GM10248 (cell line): ENCODE data around the gene CHKA.

ENCODE experiments used
- CTCF ChIA-PET: fragments of 300-600 bp; sonication (Branson Sonifier 250); formaldehyde crosslinking; extraction: SDS; loops from one replicate; lab custom pipeline; 2021; ENCODE audit warnings: antibody characterized with exemption; lab: Yijun Ruan, JAX
- POLR2A ChIA-PET: fragments of 350-650 bp; sonication (Branson Sonifier 250); formaldehyde crosslinking; extraction: SDS; loops from one replicate; lab custom pipeline; 2020; ENCODE audit warnings: antibody characterized with exemption; lab: Yijun Ruan, JAX
- DNase-seq: peaks from one replicate; pipeline ENCODE4 v3.0.0; 2012; ENCODE audit errors: extremely low spot score
- CTCF ChIP-seq: IDR thresholded peaks from 2 replicates; pipeline ENCODE4 v1.5.1; 2012; ENCODE audit warnings: mild to moderate bottlenecking, low read depth; ENCODE audit errors: extremely low read depth, missing control alignments, control extremely low read depth

CHKA gene

GRCh38 chr11:68042219-68043028 is 78.8 kb downstream of the CHKA start:
- CTCF ChIA-PET, result interaction anchor here (1.3 to 2.7 kb wide), 4 partner anchors 9 to 167 kb away, joined by 4 to 13 read pairs (median 4); partner anchors contain the start of gene NDUFS8
- POLR2A ChIA-PET, result interaction anchor here (0.6 to 1.0 kb wide), 3 partner anchors 11 to 555 kb away, joined by 3 to 5 read pairs (median 4); no protein-coding TSS in a partner anchor
- DNase-seq, result no peak
- no peak for TF ChIP-seq CTCF

- ChIA-PET POLR2A (interaction anchor here (0.6 to 1.0 kb wide), 3 partner anchors 11 to 554 kb away, joined by 3 to 5 read pairs (median 4); no protein-coding TSS in a partner anchor), CTCF (interaction anchor here (1.3 to 2.7 kb wide), 4 partner anchors 10 to 167 kb away, joined by 4 to 13 read pairs (median 4); partner anchors contain the start of gene NDUFS8)
- TF ChIP-seq CTCF, result no peak
- DNase-seq, result no peak
Observed at GRCh38 chr11:68041617-68042218, 79.5 kb downstream of the CHKA start.

- POLR2A ChIA-PET, result interaction anchor here (1.0 kb wide), 1 partner anchor 554 kb away, joined by 3 read pairs; no protein-coding TSS in a partner anchor
- DNase-seq, result no peak
- no peak for TF ChIP-seq CTCF
- CTCF ChIA-PET, result interaction anchor here (1.1 to 2.7 kb wide), 5 partner anchors 10 to 168 kb away, joined by 3 to 13 read pairs (median 4); partner anchors contain the start of gene NDUFS8
Observed at GRCh38 chr11:68040957-68041591, 80.1 kb downstream of the CHKA start.

GRCh38 chr11:68040101-68040956 is 80.9 kb downstream of the CHKA start:
- no peak for TF ChIP-seq CTCF
- CTCF ChIA-PET, result interaction anchor here (1.1 to 2.7 kb wide), 3 partner anchors 11 to 169 kb away, joined by 3 to 13 read pairs (median 3); no protein-coding TSS in a partner anchor
- POLR2A ChIA-PET, result no interaction called here
- peak; percentile 85 for DNase-seq

GRCh38 chr11:68039526-68040086 is 81.6 kb downstream of the CHKA start:
- CTCF ChIA-PET, result interaction anchor here (1.1 to 1.3 kb wide), 2 partner anchors 166 to 170 kb away, joined by 3 read pairs; no protein-coding TSS in a partner anchor
- peak; percentile 47 for DNase-seq
- POLR2A ChIA-PET, result interaction anchor here (0.6 kb wide), 1 partner anchor 9 kb away, joined by 3 read pairs; the partner anchor contains the start of gene NDUFS8
- no peak for TF ChIP-seq CTCF
